ENCODE results near the gene ZNF208.

DNA sequence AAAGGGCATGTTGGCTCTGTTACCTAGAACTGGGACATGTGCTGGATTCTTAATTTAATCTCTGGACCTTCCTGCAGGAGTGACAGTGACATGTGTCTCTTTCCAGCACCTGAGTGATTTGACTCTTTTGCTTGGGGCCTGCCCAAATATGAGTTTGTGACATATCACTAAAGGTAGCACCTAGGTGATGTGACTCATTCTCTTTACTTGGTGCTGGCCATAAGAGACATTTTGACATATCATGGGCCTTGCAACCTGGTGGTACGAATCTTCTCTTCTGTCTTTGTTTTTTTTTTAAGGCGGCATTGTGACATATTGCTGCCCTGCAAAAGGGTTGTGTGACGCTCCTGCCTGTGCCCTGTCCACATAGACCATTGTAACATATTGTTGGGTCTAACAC is 108.9 kb downstream of the ZNF208 start:
- TF ChIP-seq, protein P1, sequence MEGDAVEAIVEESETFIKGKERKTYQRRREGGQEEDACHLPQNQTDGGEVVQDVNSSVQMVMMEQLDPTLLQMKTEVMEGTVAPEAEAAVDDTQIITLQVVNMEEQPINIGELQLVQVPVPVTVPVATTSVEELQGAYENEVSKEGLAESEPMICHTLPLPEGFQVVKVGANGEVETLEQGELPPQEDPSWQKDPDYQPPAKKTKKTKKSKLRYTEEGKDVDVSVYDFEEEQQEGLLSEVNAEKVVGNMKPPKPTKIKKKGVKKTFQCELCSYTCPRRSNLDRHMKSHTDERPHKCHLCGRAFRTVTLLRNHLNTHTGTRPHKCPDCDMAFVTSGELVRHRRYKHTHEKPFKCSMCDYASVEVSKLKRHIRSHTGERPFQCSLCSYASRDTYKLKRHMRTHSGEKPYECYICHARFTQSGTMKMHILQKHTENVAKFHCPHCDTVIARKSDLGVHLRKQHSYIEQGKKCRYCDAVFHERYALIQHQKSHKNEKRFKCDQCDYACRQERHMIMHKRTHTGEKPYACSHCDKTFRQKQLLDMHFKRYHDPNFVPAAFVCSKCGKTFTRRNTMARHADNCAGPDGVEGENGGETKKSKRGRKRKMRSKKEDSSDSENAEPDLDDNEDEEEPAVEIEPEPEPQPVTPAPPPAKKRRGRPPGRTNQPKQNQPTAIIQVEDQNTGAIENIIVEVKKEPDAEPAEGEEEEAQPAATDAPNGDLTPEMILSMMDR (IDR thresholded peaks at IDR 0.05; ENCODE audit: low read depth, low read length, missing input control), result no peak
- TF ChIP-seq, protein P2, sequence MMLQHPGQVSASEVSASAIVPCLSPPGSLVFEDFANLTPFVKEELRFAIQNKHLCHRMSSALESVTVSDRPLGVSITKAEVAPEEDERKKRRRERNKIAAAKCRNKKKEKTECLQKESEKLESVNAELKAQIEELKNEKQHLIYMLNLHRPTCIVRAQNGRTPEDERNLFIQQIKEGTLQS (IDR thresholded peaks at IDR 0.05), result no peak

All from liver (tissue), 3 donors.